ENCODE results near the gene NUMBL. TPM values are rescaled to one million over a fixed set of nuclear protein-coding genes. Genes with fewer than 3 reads are reported as not detected.

NUMBL gene
- total RNA-seq, 1 donor from 2014 or later = 79.3 TPM

GRCh38 chr19:40737102-40737644, 46.7 kb upstream of the NUMBL start:
- DNase-seq (ENCODE audit: low read depth) (no peak), FAIRE-seq (no peak)
- Mint-ChIP-seq H3K27ac (ENCODE audit: unreplicated experiment) (no peak overlapping the region), H3K36me3 (ENCODE audit: low read depth, unreplicated experiment) (peaks cover 40% of the 10 kb centered on the region), H3K4me3 (ENCODE audit: unreplicated experiment) (no peak overlapping the region), H3K27me3 (ENCODE audit: low read depth, unreplicated experiment) (no peaks in the 10 kb centered on the region), H3K4me1 (ENCODE audit: low read depth, unreplicated experiment) (no peaks in the 10 kb centered on the region), H3K9me3 (ENCODE audit: unreplicated experiment) (no peaks in the 10 kb centered on the region)
- Histone ChIP-seq H3K4me3 (ENCODE audit: insufficient read depth, low read depth, low read length) (no peak overlapping the region), H3K36me3 (ENCODE audit: insufficient read depth, low read length) (peaks cover 27% of the 10 kb centered on the region), H4K20me1 (ENCODE audit: insufficient read depth, low read length) (no peaks in the 10 kb centered on the region), H3K9ac (ENCODE audit: low read length) (no peak overlapping the region), H2AFZ (ENCODE audit: low read depth, low read length) (no peak overlapping the region), H3K27ac (ENCODE audit: low read depth, low read length) (no peak overlapping the region), H3K9me3 (ENCODE audit: insufficient read depth, low read depth, low read length) (no peaks in the 10 kb centered on the region), H3K4me2 (ENCODE audit: low read length) (no peak overlapping the region), H3K79me2 (ENCODE audit: insufficient read depth, low read length) (no peaks in the 10 kb centered on the region), H3K4me1 (ENCODE audit: insufficient read depth, low read length) (no peaks in the 10 kb centered on the region), H3K27me3 (ENCODE audit: insufficient read depth, low read length) (no peaks in the 10 kb centered on the region)
- TF ChIP-seq CTCF (IDR thresholded peaks at IDR 0.05; ENCODE audit: insufficient read depth, low read depth, low read length) (no peak), EZH2 (IDR thresholded peaks at IDR 0.05; ENCODE audit: insufficient read depth, low read length) (no peak)

- no peak overlapping the region for H3K4me2 ChIP-seq (ENCODE audit: low read length)
- H3K9me3 ChIP-seq (ENCODE audit: insufficient read depth, low read depth, low read length) = no peaks in the 10 kb centered on the region
- H4K20me1 ChIP-seq (ENCODE audit: insufficient read depth, low read length) = no peaks in the 10 kb centered on the region
- Mint-ChIP-seq H3K4me1 (ENCODE audit: low read depth, unreplicated experiment) (no peaks in the 10 kb centered on the region), H3K36me3 (ENCODE audit: low read depth, unreplicated experiment) (peaks cover 35% of the 10 kb centered on the region), H3K9me3 (ENCODE audit: unreplicated experiment) (no peaks in the 10 kb centered on the region), H3K4me3 (ENCODE audit: unreplicated experiment) (no peak overlapping the region), H3K27me3 (ENCODE audit: low read depth, unreplicated experiment) (no peaks in the 10 kb centered on the region), H3K27ac (ENCODE audit: unreplicated experiment) (no peak overlapping the region)
- no peaks in the 10 kb centered on the region for H3K79me2 ChIP-seq (ENCODE audit: insufficient read depth, low read length)
- peaks cover 27% of the 10 kb centered on the region for H3K36me3 ChIP-seq (ENCODE audit: insufficient read depth, low read length)
- DNase-seq (ENCODE audit: low read depth) (no peak), FAIRE-seq (no peak)
- no peak overlapping the region for H3K4me3 ChIP-seq (ENCODE audit: insufficient read depth, low read depth, low read length)
- no peaks in the 10 kb centered on the region for H3K4me1 ChIP-seq (ENCODE audit: insufficient read depth, low read length)
- no peaks in the 10 kb centered on the region for H3K27me3 ChIP-seq (ENCODE audit: insufficient read depth, low read length)
- TF ChIP-seq EZH2 (IDR thresholded peaks at IDR 0.05; ENCODE audit: insufficient read depth, low read length) (no peak), CTCF (IDR thresholded peaks at IDR 0.05; ENCODE audit: insufficient read depth, low read depth, low read length) (no peak)
- no peak overlapping the region for H3K9ac ChIP-seq (ENCODE audit: low read length)
- H3K27ac ChIP-seq (ENCODE audit: low read depth, low read length) = no peak overlapping the region
- no peak overlapping the region for H2AFZ ChIP-seq (ENCODE audit: low read depth, low read length)
These were observed 46.2 kb upstream of the NUMBL start for GRCh38 chr19:40736661-40737060.

DNA sequence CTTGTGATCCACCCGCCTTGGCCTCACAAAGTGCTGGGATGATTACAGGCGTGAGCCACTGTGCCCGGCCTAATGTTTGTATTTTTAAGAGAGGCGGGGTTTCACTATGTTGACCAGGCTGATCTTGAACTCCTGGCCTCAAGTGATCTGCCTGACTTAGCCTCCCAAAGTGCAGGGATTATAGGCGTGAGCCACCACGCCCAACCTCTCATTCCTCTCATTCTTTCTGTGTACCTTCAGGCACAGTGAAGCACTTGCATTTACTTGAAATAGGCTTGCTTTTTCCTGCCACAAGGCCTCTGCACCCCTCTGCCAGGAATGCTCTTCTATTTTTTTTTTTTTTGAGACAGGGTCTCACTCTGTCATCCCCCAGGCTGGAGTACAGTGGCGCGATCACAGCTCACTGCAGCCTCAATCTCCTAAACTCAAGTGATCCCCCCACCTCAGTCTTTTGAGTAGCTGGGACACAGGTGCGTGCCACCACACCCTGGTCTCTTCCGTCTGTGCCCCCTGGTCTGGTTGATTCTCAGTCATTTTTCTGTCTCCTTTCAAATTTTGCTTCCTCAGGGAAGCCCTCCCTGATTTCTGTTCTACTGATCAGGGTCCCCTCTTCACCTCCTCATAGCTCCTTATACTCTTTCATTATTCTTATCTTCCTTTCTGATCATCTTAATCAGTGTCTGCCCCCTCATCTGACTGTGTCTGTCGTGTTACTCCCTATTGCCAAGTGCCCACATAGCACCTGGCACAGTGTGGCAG, 44.7 kb upstream of the NUMBL start:
- H3K4me2 ChIP-seq (ENCODE audit: low read length) = no peak overlapping the region
- no peak overlapping the region for H3K9ac ChIP-seq (ENCODE audit: low read length)
- no peak for DNase-seq (ENCODE audit: low read depth)
- H3K27ac ChIP-seq (ENCODE audit: low read depth, low read length) = no peak overlapping the region
- H2AFZ ChIP-seq (ENCODE audit: low read depth, low read length) = no peak overlapping the region
- H3K27me3 ChIP-seq (ENCODE audit: insufficient read depth, low read length) = no peaks in the 10 kb centered on the region
- no peak for FAIRE-seq
- Mint-ChIP-seq H3K4me3 (ENCODE audit: unreplicated experiment) (no peak overlapping the region), H3K9me3 (ENCODE audit: unreplicated experiment) (no peaks in the 10 kb centered on the region), H3K27me3 (ENCODE audit: low read depth, unreplicated experiment) (no peaks in the 10 kb centered on the region), H3K36me3 (ENCODE audit: low read depth, unreplicated experiment) (peaks cover 37% of the 10 kb centered on the region), H3K27ac (ENCODE audit: unreplicated experiment) (no peak overlapping the region), H3K4me1 (ENCODE audit: low read depth, unreplicated experiment) (no peaks in the 10 kb centered on the region)
- no peaks in the 10 kb centered on the region for H3K4me1 ChIP-seq (ENCODE audit: insufficient read depth, low read length)
- H3K36me3 ChIP-seq (ENCODE audit: insufficient read depth, low read length) = peaks cover 27% of the 10 kb centered on the region
- TF ChIP-seq EZH2 (IDR thresholded peaks at IDR 0.05; ENCODE audit: insufficient read depth, low read length) = no peak
- TF ChIP-seq CTCF (IDR thresholded peaks at IDR 0.05; ENCODE audit: insufficient read depth, low read depth, low read length) = no peak
- no peak overlapping the region for H3K4me3 ChIP-seq (ENCODE audit: insufficient read depth, low read depth, low read length)
- H3K79me2 ChIP-seq (ENCODE audit: insufficient read depth, low read length) = no peaks in the 10 kb centered on the region
- no peaks in the 10 kb centered on the region for H4K20me1 ChIP-seq (ENCODE audit: insufficient read depth, low read length)
- H3K9me3 ChIP-seq (ENCODE audit: insufficient read depth, low read depth, low read length) = no peaks in the 10 kb centered on the region

All from astrocyte (in vitro differentiated cells and primary cell).